HEK293T (cell line): ENCODE results near the gene CADM4.

ENCODE experiments used
- CTCF ChIA-PET: fragments of 350-600 bp; formaldehyde crosslinking; extraction: SDS; loops from one replicate; lab custom pipeline; 2021; ENCODE audit warnings: antibody characterized with exemption, inconsistent platforms; lab: Yijun Ruan, JAX
- POLR2A ChIA-PET: fragments of 350-600 bp; formaldehyde crosslinking; extraction: SDS; loops from one replicate; lab custom pipeline; 2020; ENCODE audit warnings: antibody characterized with exemption, inconsistent platforms; lab: Yijun Ruan, JAX
- DNase-seq: peaks from one replicate; pipeline ENCODE4 v3.0.0; 2012; ENCODE audit warnings: mixed read lengths; ENCODE audit errors: extremely low spot score
- HDGF ChIP-seq: fragments of 450-650 bp; IDR thresholded peaks from 2 replicates; pipeline ENCODE4 v1.6.1; 2017; ENCODE audit warnings: antibody characterized with exemption, borderline replicate concordance

Gene CADM4

DNA sequence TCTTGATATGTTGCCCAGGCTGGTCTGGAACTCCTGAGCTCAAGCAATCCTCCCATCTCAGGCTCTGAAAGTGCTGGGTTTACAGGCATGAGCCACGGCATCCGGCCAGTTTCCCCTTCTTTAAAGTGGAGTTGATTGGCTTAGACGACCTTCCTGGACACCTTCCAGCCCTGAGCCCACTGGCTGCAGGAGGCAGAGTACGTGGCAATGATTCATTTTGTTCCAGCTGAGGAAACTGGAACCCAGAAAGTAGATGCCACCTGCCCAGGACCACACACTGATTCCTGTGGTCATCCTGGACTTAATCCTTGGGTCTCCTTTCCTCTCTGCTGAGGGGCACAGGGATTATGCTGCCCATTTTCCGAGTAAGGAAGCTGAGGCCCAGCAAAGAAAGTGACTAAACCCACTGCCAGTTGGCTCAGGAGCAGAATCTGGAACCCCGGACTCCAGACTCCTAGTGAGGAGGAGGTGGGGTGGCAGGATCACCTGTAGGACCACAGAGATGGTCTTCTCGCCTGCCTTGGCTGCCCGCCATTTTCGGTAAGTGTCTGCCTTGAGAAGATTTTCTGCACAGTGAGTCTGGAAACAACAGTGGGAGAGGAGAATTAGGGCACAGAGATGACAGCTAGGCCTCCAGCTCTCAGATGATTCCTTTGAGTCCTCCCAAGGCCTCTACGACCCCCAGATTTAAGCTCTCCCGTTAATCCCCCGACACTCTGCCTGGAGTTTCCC is 65.1 kb downstream of the CADM4 start:
- CTCF ChIA-PET, result interaction anchor here (0.9 kb wide), 1 partner anchor 39 kb away, joined by 3 read pairs; no protein-coding TSS in a partner anchor
- POLR2A ChIA-PET, result interaction anchor here (0.9 to 2.8 kb wide), 3 partner anchors 19 to 42 kb away, joined by 3 to 16 read pairs (median 4); partner anchors contain the start of genes IRGQ, ZNF575 and ZNF576
- no peak for DNase-seq
- TF ChIP-seq HDGF, result no peak
